HEK293 (cell line): ENCODE data around the gene MEST.
"Not testable (repeated sequence)": the region's sequence is repeated elsewhere in the genome, so short reads cannot be mapped to it uniquely, and the experiment has no call there.

Experiments used
- CTCF ChIA-PET: fragments of 350-600 bp; formaldehyde crosslinking; extraction: SDS; loops from one replicate; lab custom pipeline; 2021; ENCODE audit warnings: antibody characterized with exemption; lab: Yijun Ruan, JAX
- POLR2A ChIA-PET: fragments of 300-600 bp; formaldehyde crosslinking; extraction: SDS; loops from one replicate; lab custom pipeline; 2020; ENCODE audit warnings: antibody characterized with exemption, inconsistent platforms; lab: Yijun Ruan, JAX
- H3K27ac ChIP-seq: fragments of 200-500 bp; sonication (Bioruptor generic); 2 replicates; pipeline ENCODE4 v1.5.1; 2014; ENCODE audit warnings: low read depth, low read length, control low read depth, inconsistent platforms; ENCODE audit errors: extremely low read depth
- H3K36me3 ChIP-seq, 2 experiments: fragments of 200-500 bp in 1 of 2; sonication (Bioruptor generic) in 1 of 2; 1 replicate in 1 of 2; 2 replicates in 1 of 2; pipeline ENCODE4 v1.5.1; 2014 to 2017; ENCODE audit warnings: inconsistent platforms in 2 of 2, low read length in 2 of 2; ENCODE audit not compliant: control insufficient read depth in 2 of 2, insufficient read depth in 1 of 2
- H3K4me1 ChIP-seq: fragments of 200-500 bp; sonication (Bioruptor generic); 2 replicates; pipeline ENCODE4 v1.5.1; 2014; ENCODE audit warnings: mild to moderate bottlenecking, low read length, inconsistent platforms; ENCODE audit not compliant: control insufficient read depth, insufficient read depth
- H3K4me3 ChIP-seq: 2 replicates; pipeline ENCODE4 v1.5.1; 2011; ENCODE audit warnings: low read depth, mild to moderate bottlenecking, control low read depth, low read length, moderate library complexity
- H3K9me3 ChIP-seq: fragments of 200-500 bp; sonication (Bioruptor generic); 2 replicates; pipeline ENCODE4 v1.5.1; 2014; ENCODE audit warnings: low read depth, low read length, inconsistent platforms; ENCODE audit not compliant: control insufficient read depth, insufficient read depth
- BCL11A ChIP-seq: fragments of 450-650 bp; formaldehyde crosslinking; IDR thresholded peaks from 2 replicates; pipeline ENCODE4 v1.5.1; 2016; ENCODE audit warnings: low read depth, missing biosample characterization, missing genetic modification characterization
- GLI4 ChIP-seq: fragments of 450-650 bp; formaldehyde crosslinking; IDR thresholded peaks from 2 replicates; pipeline ENCODE4 v1.5.1; 2016; ENCODE audit warnings: missing biosample characterization, missing genetic modification characterization
- KLF8 ChIP-seq: fragments of 450-650 bp; formaldehyde crosslinking; IDR thresholded peaks from 2 replicates; pipeline ENCODE4 v1.5.1; 2016; ENCODE audit warnings: missing biosample characterization, missing genetic modification characterization
- OVOL3 ChIP-seq: fragments of 450-650 bp; formaldehyde crosslinking; IDR thresholded peaks from 2 replicates; pipeline ENCODE4 v1.5.1; 2016; ENCODE audit warnings: missing biosample characterization, missing genetic modification characterization
- SP7 ChIP-seq: fragments of 450-650 bp; formaldehyde crosslinking; IDR thresholded peaks from 2 replicates; pipeline ENCODE4 v1.5.1; 2016; ENCODE audit warnings: missing biosample characterization, missing genetic modification characterization
- ZBTB1 ChIP-seq: fragments of 450-650 bp; formaldehyde crosslinking; IDR thresholded peaks from 2 replicates; pipeline ENCODE4 v1.5.1; 2016; ENCODE audit warnings: missing biosample characterization, missing genetic modification characterization
- ZFHX2 ChIP-seq: fragments of 450-650 bp; formaldehyde crosslinking; conservative IDR thresholded peaks from 2 replicates; pipeline ENCODE4 v1.5.1; 2016; ENCODE audit warnings: missing biosample characterization, missing genetic modification characterization
- ZFP3 ChIP-seq: fragments of 450-650 bp; formaldehyde crosslinking; IDR thresholded peaks from 2 replicates; pipeline ENCODE4 v1.5.1; 2016; ENCODE audit warnings: low read depth, missing biosample characterization, missing genetic modification characterization
- ZNF211 ChIP-seq: fragments of 450-650 bp; formaldehyde crosslinking; IDR thresholded peaks from 2 replicates; pipeline ENCODE4 v1.5.1; 2016; ENCODE audit warnings: low read depth, missing biosample characterization, missing genetic modification characterization
- ZNF335 ChIP-seq: fragments of 450-650 bp; formaldehyde crosslinking; conservative IDR thresholded peaks from 2 replicates; pipeline ENCODE4 v1.5.1; 2016; ENCODE audit warnings: missing biosample characterization, missing genetic modification characterization
- ZNF341 ChIP-seq: fragments of 450-650 bp; formaldehyde crosslinking; IDR thresholded peaks from 2 replicates; pipeline ENCODE4; 2016; ENCODE audit warnings: low read depth, missing biosample characterization, missing genetic modification characterization
- ZNF426 ChIP-seq: fragments of 450-650 bp; formaldehyde crosslinking; IDR thresholded peaks from 2 replicates; pipeline ENCODE4 v1.5.1; 2017; ENCODE audit warnings: missing biosample characterization, missing genetic modification characterization, mild to moderate bottlenecking, inconsistent platforms, moderate library complexity
- ZNF501 ChIP-seq: fragments of 450-650 bp; formaldehyde crosslinking; IDR thresholded peaks from 2 replicates; pipeline ENCODE4 v1.5.1; 2016; ENCODE audit warnings: missing biosample characterization, missing genetic modification characterization
- ZNF548 ChIP-seq: fragments of 450-650 bp; formaldehyde crosslinking; IDR thresholded peaks from 2 replicates; pipeline ENCODE4 v1.5.1; 2016; ENCODE audit warnings: missing biosample characterization, missing genetic modification characterization
- ZNF585B ChIP-seq: fragments of 450-650 bp; formaldehyde crosslinking; IDR thresholded peaks from 2 replicates; pipeline ENCODE4 v1.5.1; 2016; ENCODE audit warnings: missing biosample characterization, missing genetic modification characterization
- ZNF600 ChIP-seq: fragments of 450-650 bp; formaldehyde crosslinking; IDR thresholded peaks from 2 replicates; pipeline ENCODE4 v1.5.1; 2016; ENCODE audit warnings: missing biosample characterization, missing genetic modification characterization
- ZNF768 ChIP-seq: fragments of 450-650 bp; formaldehyde crosslinking; IDR thresholded peaks from 2 replicates; pipeline ENCODE4 v1.5.1; 2018; ENCODE audit warnings: missing biosample characterization, mild to moderate bottlenecking, missing genetic modification characterization
- ZNF777 ChIP-seq: fragments of 450-650 bp; formaldehyde crosslinking; IDR thresholded peaks from 2 replicates; pipeline ENCODE4 v1.5.1; 2017; ENCODE audit warnings: missing biosample characterization, missing genetic modification characterization, borderline replicate concordance
- ZNF792 ChIP-seq: fragments of 450-650 bp; formaldehyde crosslinking; IDR thresholded peaks from 2 replicates; pipeline ENCODE4 v1.5.1; 2016; ENCODE audit warnings: missing biosample characterization, missing genetic modification characterization
- TF ChIP-seq, protein P1 (sequence below): fragments of 450-650 bp; formaldehyde crosslinking; IDR thresholded peaks from 2 replicates; pipeline ENCODE4 v1.5.1; 2016; ENCODE audit warnings: missing biosample characterization, missing genetic modification characterization
- TF ChIP-seq, protein P2 (sequence below): fragments of 450-650 bp; formaldehyde crosslinking; IDR thresholded peaks from 2 replicates; pipeline ENCODE4 v1.5.1; 2016; ENCODE audit warnings: missing biosample characterization, missing genetic modification characterization
- TF ChIP-seq, protein P3 (sequence below): fragments of 450-650 bp; formaldehyde crosslinking; IDR thresholded peaks from 2 replicates; pipeline ENCODE4 v1.5.1; 2016; ENCODE audit warnings: missing biosample characterization, missing genetic modification characterization, low read depth

The MEST gene

DNA sequence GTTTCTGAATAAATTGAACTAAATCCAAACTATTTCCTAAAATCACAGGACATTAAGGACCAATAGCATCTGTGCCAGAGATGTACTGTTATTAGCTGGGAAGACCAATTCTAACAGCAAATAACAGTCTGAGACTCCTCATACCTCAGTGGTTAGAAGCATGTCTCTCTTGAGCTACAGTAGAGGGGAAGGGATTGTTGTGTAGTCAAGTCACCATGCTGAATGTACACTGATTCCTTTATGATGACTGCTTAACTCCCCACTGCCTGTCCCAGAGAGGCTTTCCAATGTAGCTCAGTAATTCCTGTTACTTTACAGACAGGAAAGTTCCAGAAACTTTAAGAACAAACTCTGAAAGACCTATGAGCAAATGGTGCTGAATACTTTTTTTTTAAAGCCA lies 13.9 kb downstream of the MEST start:
- Histone ChIP-seq H3K27ac (no peak overlapping the region), H3K4me1 (no peaks in the 10 kb centered on the region), H3K4me3 (no peak overlapping the region), H3K36me3 (peaks cover 0 to 30% of the 10 kb centered on the region in 2 experiments; a peak in 2 of 3 replicates), H3K9me3 (no peaks in the 10 kb centered on the region)
- TF ChIP-seq ZNF341 (no peak), ZNF501 (tag by site-specific recombination) (no peak), ZFP3 (tag by site-specific recombination) (no peak), ZNF600 (tag by site-specific recombination) (no peak), ZBTB1 (no peak), ZNF777 (no peak), ZNF548 (tag by site-specific recombination) (no peak), ZNF768 (tag by site-specific recombination) (no peak), ZNF792 (no peak), ZNF426 (tag by site-specific recombination) (no peak), ZNF335 (no peak), ZNF585B (tag by site-specific recombination) (no peak)
- TF ChIP-seq, protein P1, sequence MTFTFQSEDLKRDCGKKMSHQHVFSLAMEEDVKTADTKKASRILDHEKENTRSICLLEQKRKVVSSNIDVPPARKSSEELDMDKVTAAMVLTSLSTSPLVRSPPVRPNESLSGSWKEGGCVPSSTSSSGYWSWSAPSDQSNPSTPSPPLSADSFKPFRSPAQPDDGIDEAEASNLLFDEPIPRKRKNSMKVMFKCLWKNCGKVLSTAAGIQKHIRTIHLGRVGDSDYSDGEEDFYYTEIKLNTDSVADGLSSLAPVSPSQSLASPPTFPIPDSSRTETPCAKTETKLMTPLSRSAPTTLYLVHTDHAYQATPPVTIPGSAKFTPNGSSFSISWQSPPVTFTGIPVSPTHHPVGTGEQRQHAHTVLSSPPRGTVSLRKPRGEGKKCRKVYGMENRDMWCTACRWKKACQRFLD (tag by site-specific recombination), result no peak
- TF ChIP-seq, protein P2, sequence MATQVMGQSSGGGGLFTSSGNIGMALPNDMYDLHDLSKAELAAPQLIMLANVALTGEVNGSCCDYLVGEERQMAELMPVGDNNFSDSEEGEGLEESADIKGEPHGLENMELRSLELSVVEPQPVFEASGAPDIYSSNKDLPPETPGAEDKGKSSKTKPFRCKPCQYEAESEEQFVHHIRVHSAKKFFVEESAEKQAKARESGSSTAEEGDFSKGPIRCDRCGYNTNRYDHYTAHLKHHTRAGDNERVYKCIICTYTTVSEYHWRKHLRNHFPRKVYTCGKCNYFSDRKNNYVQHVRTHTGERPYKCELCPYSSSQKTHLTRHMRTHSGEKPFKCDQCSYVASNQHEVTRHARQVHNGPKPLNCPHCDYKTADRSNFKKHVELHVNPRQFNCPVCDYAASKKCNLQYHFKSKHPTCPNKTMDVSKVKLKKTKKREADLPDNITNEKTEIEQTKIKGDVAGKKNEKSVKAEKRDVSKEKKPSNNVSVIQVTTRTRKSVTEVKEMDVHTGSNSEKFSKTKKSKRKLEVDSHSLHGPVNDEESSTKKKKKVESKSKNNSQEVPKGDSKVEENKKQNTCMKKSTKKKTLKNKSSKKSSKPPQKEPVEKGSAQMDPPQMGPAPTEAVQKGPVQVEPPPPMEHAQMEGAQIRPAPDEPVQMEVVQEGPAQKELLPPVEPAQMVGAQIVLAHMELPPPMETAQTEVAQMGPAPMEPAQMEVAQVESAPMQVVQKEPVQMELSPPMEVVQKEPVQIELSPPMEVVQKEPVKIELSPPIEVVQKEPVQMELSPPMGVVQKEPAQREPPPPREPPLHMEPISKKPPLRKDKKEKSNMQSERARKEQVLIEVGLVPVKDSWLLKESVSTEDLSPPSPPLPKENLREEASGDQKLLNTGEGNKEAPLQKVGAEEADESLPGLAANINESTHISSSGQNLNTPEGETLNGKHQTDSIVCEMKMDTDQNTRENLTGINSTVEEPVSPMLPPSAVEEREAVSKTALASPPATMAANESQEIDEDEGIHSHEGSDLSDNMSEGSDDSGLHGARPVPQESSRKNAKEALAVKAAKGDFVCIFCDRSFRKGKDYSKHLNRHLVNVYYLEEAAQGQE (tag by site-specific recombination), result no peak
- TF ChIP-seq, protein P3, sequence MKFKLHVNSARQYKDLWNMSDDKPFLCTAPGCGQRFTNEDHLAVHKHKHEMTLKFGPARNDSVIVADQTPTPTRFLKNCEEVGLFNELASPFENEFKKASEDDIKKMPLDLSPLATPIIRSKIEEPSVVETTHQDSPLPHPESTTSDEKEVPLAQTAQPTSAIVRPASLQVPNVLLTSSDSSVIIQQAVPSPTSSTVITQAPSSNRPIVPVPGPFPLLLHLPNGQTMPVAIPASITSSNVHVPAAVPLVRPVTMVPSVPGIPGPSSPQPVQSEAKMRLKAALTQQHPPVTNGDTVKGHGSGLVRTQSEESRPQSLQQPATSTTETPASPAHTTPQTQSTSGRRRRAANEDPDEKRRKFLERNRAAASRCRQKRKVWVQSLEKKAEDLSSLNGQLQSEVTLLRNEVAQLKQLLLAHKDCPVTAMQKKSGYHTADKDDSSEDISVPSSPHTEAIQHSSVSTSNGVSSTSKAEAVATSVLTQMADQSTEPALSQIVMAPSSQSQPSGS (tag by site-specific recombination), result no peak
- ChIA-PET POLR2A (no interaction called here), CTCF (no interaction called here)

DNA sequence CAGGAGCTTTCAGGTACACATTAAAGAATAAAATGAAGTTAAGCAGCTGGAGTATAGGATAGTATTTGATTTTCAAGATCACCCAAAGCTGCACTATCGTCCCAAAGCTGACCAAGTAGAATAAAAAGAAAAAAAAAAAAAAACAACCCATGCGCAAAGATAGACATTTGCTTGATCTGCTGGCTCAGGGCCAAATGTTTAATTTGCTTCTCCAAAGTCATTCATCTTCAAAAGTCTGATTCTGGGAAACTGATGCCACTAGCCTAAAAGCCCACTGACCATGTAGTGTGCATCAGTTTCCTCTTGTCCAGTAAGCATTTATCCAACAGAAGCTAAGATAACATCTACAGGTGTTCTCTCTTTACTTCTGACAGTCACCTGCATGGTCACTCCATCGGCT lies 14.5 kb downstream of the MEST start:
- CTCF ChIA-PET, result no interaction called here
- H3K27ac ChIP-seq, result no peak overlapping the region
- H3K4me1 ChIP-seq, result no peaks in the 10 kb centered on the region
- POLR2A ChIA-PET, result no interaction called here
- peaks cover 0 to 35% of the 10 kb centered on the region in 2 experiments; a peak in 2 of 3 replicates for H3K36me3 ChIP-seq
- TF ChIP-seq SP7 (tag by site-specific recombination) (no peak), ZNF211 (no peak), ZFHX2 (tag by site-specific recombination) (no peak), GLI4 (tag by site-specific recombination) (no peak), BCL11A (no peak), KLF8 (tag by site-specific recombination) (no peak), OVOL3 (tag by site-specific recombination) (no peak)
- H3K4me3 ChIP-seq, result no peak overlapping the region
- H3K9me3 ChIP-seq, result no peaks in the 10 kb centered on the region

DNA sequence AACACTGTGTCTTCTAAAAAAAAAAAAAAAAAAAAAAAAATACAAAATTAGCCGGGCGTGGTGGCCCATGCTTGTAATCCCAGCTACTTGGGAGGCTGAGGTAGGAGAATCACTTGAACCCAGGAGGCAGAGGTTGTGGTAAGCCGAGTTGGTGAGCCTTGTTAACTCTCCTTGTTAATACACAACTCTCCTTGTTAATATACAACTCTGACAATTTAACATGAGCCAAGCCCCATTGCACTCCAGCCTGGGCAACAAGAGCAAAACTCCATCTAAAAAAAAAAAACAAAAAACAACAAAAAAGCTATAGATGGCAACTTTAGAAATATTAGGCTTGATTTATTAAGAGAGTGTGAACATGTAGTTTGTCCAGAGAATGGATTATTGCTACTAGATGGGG lies 20.2 kb downstream of the MEST start:
- H3K9me3 ChIP-seq, H3K4me1 ChIP-seq, H3K4me3 ChIP-seq, POLR2A ChIA-PET, H3K27ac ChIP-seq, CTCF ChIA-PET: not testable (repeated sequence)
- peaks cover 0 to 20% of the 10 kb centered on the region in 2 experiments; a peak in 2 of 3 replicates for H3K36me3 ChIP-seq
